Heart left ventricle (tissue), 13 donors: Measurements from ENCODE around the gene LRRC23.

Source experiments
- CTCF ChIP-seq, 12 donors: fragments of 200-600 bp; sonication (generic) in 4 of 12; IDR thresholded peaks; one replicate each; pipeline versions ENCODE4 v1.5.0 to v1.8.0; 2018 to 2022; ENCODE audit warnings: antibody characterized with exemption in 12 of 12, mild to moderate bottlenecking in 5 of 12
- POLR2A ChIP-seq, 2 donors: fragments of 450-650 bp; IDR thresholded peaks; one replicate each; pipeline ENCODE4 v1.6.1; 2017; ENCODE audit warnings: antibody characterized with exemption in 2 of 2, mild to moderate bottlenecking in 2 of 2, moderate library complexity in 2 of 2
- donor health status: ischemic (EF 13 %, LVEDD 7.1; RV severe dilation, severe dysfunction).
- donor health status: DM: no; HTN: yes; CAD: no.
- donor health status: DM: no; HTN: no; CAD: no.
- donor health status: ischemic (EF 25% LVEDD 6.9; RV normal size, moderate dysfunction).
- donor health status: ischemic (EF 25% LVEDD 5.7; RV mildly dilated, moderate dysfunction).
- donor health status: ischemic (EF 35%, LVEDD 5.7; RV mildly dilated, moderate dysfunction).
- donor health status: nonischemic (EF 11% LVEDD 7.7; RV severe dilation, severe dysfunction).
- donor health status: DM: yes; HTN: yes; CAD: no.
- donor health status: PGD.
- donor health status: ischemic (EF 29% LVEDD 5.4; RV normal size, mild dysfunction).
- donor health status: nonischemic (EF 23%, LVEDD 6.1; RV moderate dilation, normal function).

DNA sequence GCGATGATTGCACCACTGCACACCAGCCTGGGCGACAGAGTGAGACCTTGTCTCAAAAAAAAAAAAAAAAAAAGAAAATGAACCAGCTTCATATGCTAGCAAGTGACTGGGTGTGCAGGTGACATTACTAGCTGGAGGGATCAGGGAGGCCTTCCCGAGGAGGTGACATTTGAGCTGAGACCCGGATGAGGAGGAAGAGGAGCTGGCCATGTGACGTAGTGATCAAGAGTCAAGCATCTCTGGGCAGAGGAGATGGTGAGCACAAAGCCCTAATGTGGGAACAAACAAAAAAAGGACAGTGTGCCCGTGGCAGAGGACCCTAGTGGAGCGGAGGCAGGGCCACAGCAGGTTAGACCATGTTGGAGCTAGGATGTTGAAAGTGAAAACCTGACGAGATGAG, 43.0 kb downstream of the LRRC23 start:
- TF ChIP-seq CTCF (IDR thresholded peaks at IDR 0.05) (no peak), POLR2A (IDR thresholded peaks at IDR 0.05) (no peak)
